Dermis blood vessel endothelial cell (primary cell): ENCODE measurements around the gene SNHG17. TPM values are rescaled to one million over a fixed set of nuclear protein-coding genes. Genes with fewer than 3 reads are reported as not detected.

Experiments used
- total RNA-seq: library from RNA; depleted of rRNA; stranded (reverse); fragments of >200 nt; gene quantifications from 2 replicates; pipeline ENCODE4 v1.2.3, GENCODE V29; 2014

The SNHG17 gene
- total RNA-seq, 1 donor from 2014 or later = 11.6 TPM

Other genes with a start within 250 kb of the SNHG17 start
- gene KIAA1755, start 174.6 kb downstream of the SNHG17 start, total RNA-seq = 0.05 and 0.51 TPM in 2 replicates
- gene BPI, start 131.2 kb downstream of the SNHG17 start, total RNA-seq = not detected in 2 replicates
- 0.05 TPM in 1 of 2 replicates, not detected in the other for gene LBP, start 88.8 kb downstream of the SNHG17 start, total RNA-seq
- 28.4 and 29.1 TPM in 2 replicates for gene RALGAPB, start 37.5 kb upstream of the SNHG17 start, total RNA-seq
- gene ADIG, start 145.9 kb upstream of the SNHG17 start, total RNA-seq = not detected in 2 replicates
- gene ARHGAP40, start 166.5 kb upstream of the SNHG17 start, total RNA-seq = 0.09 TPM in 1 of 2 replicates, not detected in the other